ENCODE results near the gene NOTCH1.
"Not testable (repeated sequence)": the region's sequence is repeated elsewhere in the genome, so short reads cannot be mapped to it uniquely, and the experiment has no call there.

Gene NOTCH1

GRCh38 chr9:136545965-136546696, at the start of gene NOTCH1:
Gene NOTCH1, minus strand, starts transcription at chr9:136546048. Its CDS starts 262 bp downstream, at chr9:136545786.
- peak; percentile 95 for DNase-seq (ENCODE audit: low read depth)

GRCh38 chr9:136594492-136594891, 48.6 kb upstream of the NOTCH1 start:
- no peak for DNase-seq (ENCODE audit: low read depth)

GRCh38 chr9:136593581-136593980, 47.7 kb upstream of the NOTCH1 start:
- DNase-seq (ENCODE audit: low read depth) = no peak

GRCh38 chr9:136592666-136593065, 46.8 kb upstream of the NOTCH1 start:
- no peak for DNase-seq (ENCODE audit: low read depth)

DNA sequence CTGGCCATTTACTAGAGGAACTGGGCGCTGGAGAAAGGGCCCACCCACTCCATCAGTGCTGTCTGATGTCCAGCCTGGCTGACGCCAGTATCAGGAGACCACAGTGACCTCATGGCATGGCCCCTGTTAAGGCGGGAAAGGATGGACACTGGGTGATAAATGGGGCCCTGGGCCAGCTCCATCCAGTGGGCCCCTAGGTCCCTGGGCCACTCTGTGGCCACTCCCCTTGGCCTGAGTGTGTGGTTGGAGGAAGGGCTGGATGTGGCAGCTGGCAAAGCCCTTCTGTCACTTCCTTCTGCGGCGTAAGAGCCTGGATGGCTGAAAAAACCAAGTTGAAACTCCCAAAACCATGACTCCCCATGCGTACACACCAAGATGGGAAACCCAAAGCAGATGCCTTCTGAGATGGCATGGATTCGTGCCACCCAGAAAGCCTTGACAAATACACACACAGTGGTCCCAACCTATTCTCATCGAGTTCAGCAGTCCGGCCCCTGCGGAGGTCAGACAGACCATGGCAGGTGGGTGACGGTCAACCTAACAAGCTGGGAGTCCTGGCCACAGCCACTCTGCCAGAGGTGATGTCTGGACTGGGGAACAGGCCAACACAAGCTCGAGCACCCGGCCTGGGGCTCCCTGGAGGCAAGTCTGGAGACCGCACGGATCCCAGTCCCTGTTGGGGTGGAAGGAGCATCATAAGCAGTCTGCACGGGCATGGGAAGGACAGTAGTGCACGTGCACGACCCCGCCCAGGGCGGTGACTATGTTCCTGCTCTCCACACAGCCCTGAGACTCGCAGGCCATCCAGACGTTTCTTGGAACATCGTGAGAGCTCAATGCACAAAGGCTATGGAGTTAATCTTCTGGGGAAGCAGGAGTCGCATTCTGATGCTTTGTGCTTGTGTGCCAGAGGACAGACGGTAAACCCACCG, 45.2 kb upstream of the NOTCH1 start:
- DNase-seq (ENCODE audit: low read depth) = no peak

DNA sequence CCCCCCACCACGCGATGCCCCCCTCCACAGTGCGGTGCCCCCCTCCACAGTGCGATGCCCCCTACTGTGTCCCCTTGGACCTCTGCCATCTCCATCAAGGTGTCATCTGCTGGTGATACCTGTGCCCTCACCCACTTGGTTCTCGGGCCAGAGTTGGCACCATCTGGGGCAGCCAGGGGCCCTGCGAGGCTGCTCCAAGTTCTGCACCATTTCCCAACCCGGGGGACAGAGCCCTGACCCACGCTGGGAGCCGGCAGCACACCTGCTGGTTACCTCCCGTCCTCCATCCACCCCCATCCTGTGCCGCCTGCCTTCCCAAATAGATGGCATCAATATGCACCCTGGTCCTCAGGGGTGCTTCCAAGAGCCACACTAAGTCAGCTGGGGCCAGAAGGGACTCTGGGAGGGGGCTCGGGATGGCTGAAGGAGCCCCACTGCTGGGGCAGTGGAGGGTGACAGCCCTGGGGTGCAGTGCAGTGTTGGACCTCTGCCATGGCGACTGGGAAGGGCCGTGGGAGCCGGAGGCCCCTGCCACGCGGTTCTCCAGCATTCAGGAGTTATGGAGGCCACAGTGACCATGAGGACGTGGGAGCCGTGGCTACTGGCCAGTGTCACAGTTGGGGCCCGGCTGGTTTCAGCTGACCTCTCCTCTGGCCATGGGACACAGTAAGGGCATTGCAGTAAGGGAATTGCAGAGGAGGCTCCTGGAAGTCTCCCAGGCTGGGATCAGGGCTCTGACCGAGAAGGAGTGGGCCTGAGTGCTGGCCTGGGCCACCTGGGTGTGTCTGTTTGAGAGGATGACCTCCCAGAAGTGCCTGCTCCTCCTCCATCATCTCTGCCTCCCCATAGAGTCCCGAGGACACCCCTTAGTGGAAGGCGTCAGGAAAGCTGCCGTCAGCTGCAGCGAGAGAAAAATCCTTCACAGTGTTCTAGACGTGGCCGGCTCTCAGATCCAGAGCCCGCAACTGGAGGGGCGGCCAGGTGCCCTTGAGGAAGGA, 44.2 kb upstream of the NOTCH1 start:
- no peak for DNase-seq (ENCODE audit: low read depth)

DNA sequence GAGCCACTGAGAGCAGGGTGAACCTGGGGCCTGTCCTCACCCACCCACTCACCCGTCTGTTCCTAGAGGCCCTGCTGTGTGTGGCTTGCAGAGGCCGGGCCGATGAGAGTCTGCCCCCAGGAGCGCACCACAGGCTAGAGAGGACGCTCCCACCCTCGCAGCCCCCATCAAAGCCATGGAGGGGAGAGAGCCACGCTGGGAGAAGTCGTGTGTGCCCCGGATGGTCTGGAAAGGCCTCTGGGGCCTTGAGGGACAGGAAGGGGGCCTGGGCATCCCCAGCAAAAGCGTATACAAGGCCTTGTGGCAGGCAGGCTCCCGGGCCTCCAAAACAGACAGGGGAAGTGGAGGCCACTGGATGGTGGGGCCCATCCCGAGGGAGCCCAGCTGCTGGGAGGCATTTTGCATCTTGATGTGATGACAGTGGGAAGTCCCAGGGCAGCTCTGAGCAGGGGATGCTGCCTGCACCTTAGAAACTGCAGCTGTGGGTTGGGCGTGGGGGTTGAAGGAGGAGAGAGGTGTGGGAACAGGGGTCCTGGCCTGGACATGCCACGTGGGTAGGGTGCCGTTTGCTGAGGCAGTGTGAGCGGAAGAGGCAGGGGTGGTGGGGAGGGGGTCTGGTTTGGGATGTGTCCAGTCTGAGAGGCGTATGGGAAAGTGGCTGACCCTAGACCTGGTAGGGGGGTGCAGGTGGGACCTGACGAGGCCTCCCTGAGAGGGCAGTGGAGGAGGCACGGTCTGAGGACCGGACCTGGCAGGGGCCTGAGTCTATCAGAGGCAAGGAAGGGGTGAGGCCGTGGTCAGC, 43.0 kb upstream of the NOTCH1 start:
- no peak for DNase-seq (ENCODE audit: low read depth)

- DNase-seq (ENCODE audit: low read depth) = no peak
Observed at GRCh38 chr9:136587944-136588662, 42.3 kb upstream of the NOTCH1 start.

- DNase-seq (ENCODE audit: low read depth) = peak; percentile 43
Observed at GRCh38 chr9:136587145-136587943, 41.5 kb upstream of the NOTCH1 start.

DNA sequence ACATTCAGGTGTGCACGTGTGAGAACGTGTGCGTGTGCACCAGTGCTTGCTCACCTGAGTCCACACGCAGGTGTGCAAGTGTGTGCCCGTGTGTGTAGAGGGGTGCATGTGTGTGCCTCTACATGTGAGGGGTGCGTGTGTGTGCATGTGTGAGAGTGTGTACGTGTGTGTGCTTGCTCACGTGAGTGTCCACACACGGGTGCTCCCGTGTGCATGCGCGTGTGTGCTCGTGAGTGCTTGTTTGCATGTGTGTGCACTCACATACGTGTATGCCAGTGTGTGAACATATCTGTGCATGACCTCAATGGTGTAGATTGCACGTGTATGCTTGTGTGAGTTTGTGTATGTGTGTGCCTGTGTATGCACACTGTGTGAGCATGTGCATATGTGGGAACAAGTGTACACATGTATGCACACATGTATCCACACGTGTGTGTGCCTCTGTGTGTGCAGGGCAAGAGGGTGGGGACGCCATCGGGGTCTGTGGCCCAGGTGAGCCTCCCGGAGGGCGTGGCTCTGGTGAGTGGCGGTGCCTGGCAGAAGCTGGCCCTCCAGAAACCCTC, 40.6 kb upstream of the NOTCH1 start:
- no peak for DNase-seq (ENCODE audit: low read depth)

GRCh38 chr9:136585531-136586120, 39.8 kb upstream of the NOTCH1 start:
- no peak for DNase-seq (ENCODE audit: low read depth)

- peak; percentile 17 for DNase-seq (ENCODE audit: low read depth)
Observed at GRCh38 chr9:136584934-136585333, 39.1 kb upstream of the NOTCH1 start.

DNA sequence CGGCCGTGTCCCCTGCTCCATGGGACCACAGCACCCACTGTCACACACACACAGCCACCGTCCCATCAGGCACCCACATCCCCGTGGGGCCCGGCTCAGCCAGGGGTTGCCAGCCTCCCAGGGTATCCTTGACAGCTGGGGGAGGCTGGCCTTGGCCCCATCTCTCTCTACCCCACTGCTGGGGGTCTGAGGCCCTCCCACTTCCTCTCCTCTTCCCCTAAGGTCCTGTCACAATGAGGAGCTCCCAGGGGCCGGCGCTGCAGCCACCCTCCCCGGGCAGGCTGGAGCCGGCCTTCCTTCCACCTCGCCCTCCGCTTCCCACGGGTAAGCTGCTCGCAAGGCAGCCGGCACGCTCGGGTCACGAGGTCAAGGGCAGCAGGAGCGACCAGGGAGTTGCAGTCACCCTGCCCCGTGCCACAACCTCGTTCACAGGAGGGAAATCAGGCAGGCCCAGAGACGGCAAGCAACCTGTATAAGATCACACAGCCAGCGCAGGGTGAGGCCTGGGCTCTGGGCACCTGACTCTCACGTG, 38.6 kb upstream of the NOTCH1 start:
- no peak for DNase-seq (ENCODE audit: low read depth)

DNA sequence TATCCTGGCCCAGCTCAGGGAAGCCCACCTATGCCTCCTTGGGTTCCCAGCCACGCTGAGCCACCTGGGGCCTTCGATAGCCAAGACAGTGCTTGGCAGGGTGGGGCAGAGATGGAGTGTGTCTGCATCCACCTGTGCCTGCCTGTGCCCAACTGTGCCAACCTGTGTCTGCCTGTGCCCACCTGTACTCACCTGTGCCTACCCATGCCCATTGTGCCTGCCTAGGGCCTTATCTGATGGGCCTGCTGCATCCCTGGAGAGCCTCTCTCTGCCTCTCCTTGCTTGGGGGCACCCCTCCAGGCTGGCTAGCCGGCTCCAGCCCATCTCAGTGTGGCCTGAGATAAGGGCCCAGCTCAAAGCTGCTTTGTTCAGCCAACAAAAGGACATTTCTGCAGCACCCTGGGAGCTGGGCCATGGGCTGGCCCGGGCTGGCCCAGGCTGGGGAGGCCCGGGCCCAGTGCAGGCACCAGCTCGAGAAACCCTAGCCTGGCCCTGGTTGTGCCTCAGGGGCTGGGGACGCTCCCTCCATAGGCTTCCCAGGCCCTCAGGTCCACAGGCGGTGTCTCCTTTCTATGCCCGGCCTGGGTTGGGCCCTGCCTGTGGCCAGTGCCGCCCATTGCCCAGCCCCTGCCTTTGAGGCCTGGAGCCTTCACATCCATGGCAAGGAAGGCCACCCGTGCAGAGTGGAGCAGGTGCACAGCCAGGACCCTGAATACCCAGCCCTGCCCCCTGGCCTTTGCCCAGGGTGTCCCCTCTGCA, 37.3 kb upstream of the NOTCH1 start:
- DNase-seq (ENCODE audit: low read depth) = no peak

- DNase-seq (ENCODE audit: low read depth) = no peak
Observed at GRCh38 chr9:136581614-136582447, 36.0 kb upstream of the NOTCH1 start.

DNA sequence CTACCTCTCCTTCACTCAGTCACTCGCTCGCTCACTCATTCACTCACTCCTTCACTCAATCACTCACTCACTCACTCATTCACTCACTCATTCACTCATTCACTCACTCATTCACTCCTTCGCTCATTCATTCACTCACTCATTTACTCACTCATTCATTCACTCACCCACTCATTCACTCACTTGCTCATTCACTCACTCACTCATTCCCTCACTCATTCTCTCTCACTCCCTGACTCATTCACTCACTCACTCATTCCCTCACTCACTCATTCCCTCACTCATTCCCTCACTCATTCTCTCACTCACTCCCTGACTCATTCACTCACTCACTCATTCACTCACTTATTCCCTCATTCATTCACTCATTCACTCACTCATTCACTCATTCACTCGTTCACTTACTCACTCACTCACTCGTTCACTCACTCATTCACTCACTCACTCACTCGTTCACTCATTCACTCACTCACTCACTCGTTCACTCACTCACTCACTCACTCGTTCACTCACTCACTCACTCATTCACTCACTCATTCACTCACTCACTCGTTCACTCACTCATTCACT, 33.9 kb upstream of the NOTCH1 start:
- not testable (repeated sequence) for DNase-seq (ENCODE audit: low read depth)
